HFFc6 (cell line): ENCODE data around the gene AGPAT2. TPM values are rescaled to one million over a fixed set of nuclear protein-coding genes. Genes with fewer than 3 reads are reported as not detected.
A peak's percentile ranks its signal among the peaks of the same experiment; 100 is the strongest.

Experiments used
- DNase-seq: peaks from one replicate; pipeline ENCODE4 v3.0.0-alpha.2; 2018
- H3K27ac Mint-ChIP-seq: 2 replicates; pipeline ENCODE4 v1.8.0; 2020; ENCODE audit warnings: mild to moderate bottlenecking, mixed read lengths
- H3K27me3 Mint-ChIP-seq: 2 replicates; pipeline ENCODE4 v1.8.0; 2021; ENCODE audit warnings: mild to moderate bottlenecking, moderate library complexity, mixed read lengths; ENCODE audit not compliant: insufficient read depth
- H3K36me3 Mint-ChIP-seq: 2 replicates; pipeline ENCODE4 v1.8.0; 2021; ENCODE audit warnings: low read depth, mixed read lengths
- H3K4me1 Mint-ChIP-seq: 2 replicates; pipeline ENCODE4 v1.8.0; 2020; ENCODE audit warnings: low read depth, mixed read lengths
- H3K4me3 Mint-ChIP-seq: 2 replicates; pipeline ENCODE4 v1.8.0; 2020; ENCODE audit warnings: mild to moderate bottlenecking, moderate library complexity, mixed read lengths
- H3K9me3 Mint-ChIP-seq: 2 replicates; pipeline ENCODE4 v1.8.0; 2020; ENCODE audit warnings: mild to moderate bottlenecking, mixed read lengths
- CTCF ChIP-seq: fragments of 200-600 bp; sonication (generic); IDR thresholded peaks from 2 replicates; pipeline ENCODE4 v1.5.0; 2021; ENCODE audit warnings: antibody characterized with exemption, mild to moderate bottlenecking
- total RNA-seq, 6 experiments: library from RNA; stranded (reverse); fragmentation: NEBNext Ultra II Directional; extraction: Animal tissue kit (Norgen Biotek cat#: 25700); gene quantifications; 2 replicates in 1 of 6; 3 replicates in 5 of 6; pipeline ENCODE4 v1.2.3, GENCODE V29; 2021

AGPAT2 gene
- total RNA-seq, 6 experiments from 2014 or later: 48.7 to 58.4 (median 54.8) TPM

GRCh38 chr9:136665704-136666371, 21.4 kb downstream of the AGPAT2 start:
- H3K4me3 Mint-ChIP-seq: no peak overlapping the region

GRCh38 chr9:136665111-136665703, 22.1 kb downstream of the AGPAT2 start:
- DNase-seq: no peak
- Mint-ChIP-seq H3K4me3 (peak overlapping the region; percentile 39; the same call in 1 of the 2 replicates), H3K27ac (no peak overlapping the region), H3K9me3 (no peaks in the 10 kb centered on the region), H3K4me1 (no peaks in the 10 kb centered on the region), H3K36me3 (no peaks in the 10 kb centered on the region), H3K27me3 (peaks cover 3% of the 10 kb centered on the region; the same call in 1 of the 2 replicates)
- peak; percentile 40 for TF ChIP-seq CTCF

More at GRCh38 chr9:136665704-136666371, 21.4 kb downstream of the AGPAT2 start:
- no peak for DNase-seq
- Mint-ChIP-seq H3K4me1 (no peaks in the 10 kb centered on the region), H3K36me3 (no peaks in the 10 kb centered on the region), H3K27ac (no peak overlapping the region), H3K27me3 (peaks cover 3% of the 10 kb centered on the region; the same call in 1 of the 2 replicates), H3K9me3 (no peaks in the 10 kb centered on the region)
- no peak for TF ChIP-seq CTCF

GRCh38 chr9:136664000-136664915, 23.0 kb downstream of the AGPAT2 start:
- H3K9me3 Mint-ChIP-seq: no peaks in the 10 kb centered on the region
- no peaks in the 10 kb centered on the region for H3K4me1 Mint-ChIP-seq
- no peak for DNase-seq
- no peak overlapping the region for H3K4me3 Mint-ChIP-seq
- no peaks in the 10 kb centered on the region for H3K36me3 Mint-ChIP-seq
- no peak for TF ChIP-seq CTCF
- H3K27ac Mint-ChIP-seq: no peak overlapping the region
- H3K27me3 Mint-ChIP-seq: peaks cover 3% of the 10 kb centered on the region; the same call in 1 of the 2 replicates

GRCh38 chr9:136662656-136663581, 24.3 kb downstream of the AGPAT2 start, which contains the start of gene EGFL7:
EGFL7 (plus strand) TSS chr9:136662916; CDS start chr9:136668283, 5,367 bp downstream.
- no peak for TF ChIP-seq CTCF
- Mint-ChIP-seq H3K9me3 (no peaks in the 10 kb centered on the region), H3K27me3 (peaks cover 6% of the 10 kb centered on the region), H3K36me3 (no peaks in the 10 kb centered on the region), H3K27ac (no peak within 1 kb of the TSS), H3K4me3 (no peak within 1 kb of the TSS), H3K4me1 (no peaks in the 10 kb centered on the region)
- no peak for DNase-seq

GRCh38 chr9:136662326-136662655, 25.0 kb downstream of the AGPAT2 start:
- DNase-seq: no peak
- no peak overlapping the region for H3K4me3 Mint-ChIP-seq
- H3K27ac Mint-ChIP-seq: no peak overlapping the region
- H3K36me3 Mint-ChIP-seq: no peaks in the 10 kb centered on the region
- H3K4me1 Mint-ChIP-seq: no peaks in the 10 kb centered on the region
- TF ChIP-seq CTCF: no peak
- H3K27me3 Mint-ChIP-seq: peaks cover 9% of the 10 kb centered on the region
- H3K9me3 Mint-ChIP-seq: no peaks in the 10 kb centered on the region
